Measurements from ENCODE around the gene ARAP2. TPM values are rescaled to one million over a fixed set of nuclear protein-coding genes. Genes with fewer than 3 reads are reported as not detected.

Gene ARAP2
- polyA plus RNA-seq, 3 donors from 2014 or later: 34.7 to 62.7 (median 38.9) TPM

GRCh38 chr4:36043241-36043640, 201.1 kb downstream of the ARAP2 start:
- no peaks in the 10 kb centered on the region for H3K27me3 Mint-ChIP-seq (ENCODE audit: low read depth in 3 of 3)
- H3K9me3 Mint-ChIP-seq: no peaks in the 10 kb centered on the region
- H3K27ac Mint-ChIP-seq: no peak overlapping the region
- no peak overlapping the region for H3K4me3 Mint-ChIP-seq
- no peaks in the 10 kb centered on the region for H3K4me1 Mint-ChIP-seq
- H3K36me3 Mint-ChIP-seq: peaks cover 22 to 43% (median 30%) of the 10 kb centered on the region in 3 donors
- DNase-seq: no peak

- H3K27me3 Mint-ChIP-seq (ENCODE audit: low read depth in 3 of 3): no peaks in the 10 kb centered on the region
- no peak overlapping the region for H3K4me3 Mint-ChIP-seq
- no peaks in the 10 kb centered on the region for H3K9me3 Mint-ChIP-seq
- peaks cover 27 to 48% (median 34%) of the 10 kb centered on the region in 3 donors for H3K36me3 Mint-ChIP-seq
- DNase-seq: no peak
- no peak overlapping the region for H3K27ac Mint-ChIP-seq
- no peaks in the 10 kb centered on the region for H3K4me1 Mint-ChIP-seq
Measured at GRCh38 chr4:36042122-36042970, 202.0 kb downstream of the ARAP2 start.

- H3K27ac Mint-ChIP-seq: no peak overlapping the region
- H3K4me1 Mint-ChIP-seq: no peaks in the 10 kb centered on the region
- H3K36me3 Mint-ChIP-seq: peaks cover 27 to 51% (median 38%) of the 10 kb centered on the region in 3 donors
- H3K9me3 Mint-ChIP-seq: no peaks in the 10 kb centered on the region
- H3K4me3 Mint-ChIP-seq: no peak overlapping the region
- DNase-seq: no peak
- H3K27me3 Mint-ChIP-seq (ENCODE audit: low read depth in 3 of 3): no peaks in the 10 kb centered on the region
Measured at GRCh38 chr4:36041340-36041739, 203.0 kb downstream of the ARAP2 start.

GRCh38 chr4:36039026-36039425, 205.3 kb downstream of the ARAP2 start:
- no peak for DNase-seq
- H3K4me1 Mint-ChIP-seq: no peaks in the 10 kb centered on the region
- no peak overlapping the region for H3K4me3 Mint-ChIP-seq
- H3K36me3 Mint-ChIP-seq: peaks cover 39 to 55% (median 44%) of the 10 kb centered on the region in 3 donors
- H3K9me3 Mint-ChIP-seq: no peaks in the 10 kb centered on the region
- no peaks in the 10 kb centered on the region for H3K27me3 Mint-ChIP-seq (ENCODE audit: low read depth in 3 of 3)
- H3K27ac Mint-ChIP-seq: no peak overlapping the region

GRCh38 chr4:36038491-36038890, 205.8 kb downstream of the ARAP2 start:
- Mint-ChIP-seq H3K36me3 (peaks cover 40 to 53% (median 46%) of the 10 kb centered on the region in 3 donors), H3K4me3 (no peak overlapping the region), H3K4me1 (no peaks in the 10 kb centered on the region), H3K9me3 (no peaks in the 10 kb centered on the region), H3K27ac (no peak overlapping the region), H3K27me3 (ENCODE audit: low read depth in 3 of 3) (no peaks in the 10 kb centered on the region)
- DNase-seq: no peak

GRCh38 chr4:36037127-36037526, 207.2 kb downstream of the ARAP2 start:
- Mint-ChIP-seq H3K4me3 (no peak overlapping the region), H3K27me3 (ENCODE audit: low read depth in 3 of 3) (no peaks in the 10 kb centered on the region), H3K27ac (no peak overlapping the region), H3K4me1 (no peaks in the 10 kb centered on the region), H3K36me3 (peaks cover 44 to 57% (median 46%) of the 10 kb centered on the region in 3 donors), H3K9me3 (no peaks in the 10 kb centered on the region)
- DNase-seq: no peak

- H3K36me3 Mint-ChIP-seq: peaks cover 7 to 15% (median 13%) of the 10 kb centered on the region in 3 donors
- H3K4me1 Mint-ChIP-seq: no peaks in the 10 kb centered on the region
- H3K9me3 Mint-ChIP-seq: peaks cover 0 to 2% (median 0%) of the 10 kb centered on the region in 6 donors
- no peak for DNase-seq
- H3K27ac Mint-ChIP-seq: no peak overlapping the region
- H3K27me3 Mint-ChIP-seq (ENCODE audit: low read depth in 3 of 3): peaks cover 0 to 1% (median 0%) of the 10 kb centered on the region in 3 donors
- no peak overlapping the region for H3K4me3 Mint-ChIP-seq
Measured at GRCh38 chr4:36029951-36030350, 214.4 kb downstream of the ARAP2 start.

- no peak overlapping the region for H3K4me3 Mint-ChIP-seq
- no peak for DNase-seq
- H3K27ac Mint-ChIP-seq: no peak overlapping the region
- peaks cover 0 to 1% (median 0%) of the 10 kb centered on the region in 3 donors for H3K27me3 Mint-ChIP-seq (ENCODE audit: low read depth in 3 of 3)
- peaks cover 0 to 2% (median 0%) of the 10 kb centered on the region in 6 donors for H3K9me3 Mint-ChIP-seq
- no peaks in the 10 kb centered on the region for H3K4me1 Mint-ChIP-seq
- peaks cover 2 to 9% (median 8%) of the 10 kb centered on the region in 3 donors for H3K36me3 Mint-ChIP-seq
Measured at GRCh38 chr4:36027203-36027602, 217.1 kb downstream of the ARAP2 start.

GRCh38 chr4:36026348-36026880, 217.9 kb downstream of the ARAP2 start:
- H3K4me3 Mint-ChIP-seq: no peak overlapping the region
- H3K27me3 Mint-ChIP-seq (ENCODE audit: low read depth in 3 of 3): no peaks in the 10 kb centered on the region
- H3K36me3 Mint-ChIP-seq: peaks cover 4 to 8% (median 5%) of the 10 kb centered on the region in 3 donors
- DNase-seq: no peak
- H3K9me3 Mint-ChIP-seq: peaks cover 0 to 2% (median 0%) of the 10 kb centered on the region in 6 donors
- no peak overlapping the region for H3K27ac Mint-ChIP-seq
- H3K4me1 Mint-ChIP-seq: no peaks in the 10 kb centered on the region

- Mint-ChIP-seq H3K9me3 (peaks cover 0 to 2% (median 0%) of the 10 kb centered on the region in 6 donors), H3K4me3 (no peak overlapping the region), H3K4me1 (no peaks in the 10 kb centered on the region), H3K27ac (no peak overlapping the region), H3K27me3 (ENCODE audit: low read depth in 3 of 3) (no peaks in the 10 kb centered on the region), H3K36me3 (peaks cover 4 to 14% (median 11%) of the 10 kb centered on the region in 3 donors)
- DNase-seq: no peak
Measured at GRCh38 chr4:36024901-36025660, 219.2 kb downstream of the ARAP2 start.

GRCh38 chr4:36020351-36020750, 224.0 kb downstream of the ARAP2 start:
- Mint-ChIP-seq H3K9me3 (peaks cover 0 to 3% (median 0%) of the 10 kb centered on the region in 6 donors), H3K27ac (no peak overlapping the region), H3K4me1 (no peaks in the 10 kb centered on the region), H3K4me3 (no peak overlapping the region), H3K36me3 (peaks cover 8 to 33% (median 21%) of the 10 kb centered on the region in 3 donors), H3K27me3 (ENCODE audit: low read depth in 3 of 3) (no peaks in the 10 kb centered on the region)
- no peak for DNase-seq

Measured in immature natural killer cell (primary cell).